Tongue (tissue), 2 donors: ENCODE data around the gene SLC41A3. TPM values are rescaled to one million over a fixed set of nuclear protein-coding genes. Genes with fewer than 3 reads are reported as not detected.

Experiments used
- DNase-seq: peaks from one replicate; pipeline ENCODE4 v3.0.0-alpha.2; 2015
- total RNA-seq: library from RNA; depleted of rRNA; stranded (reverse); fragments of >200 nt; gene quantifications from one replicate; pipeline ENCODE4 v1.2.3, GENCODE V29; 2014

The SLC41A3 gene
- 68.9 TPM for total RNA-seq

DNA sequence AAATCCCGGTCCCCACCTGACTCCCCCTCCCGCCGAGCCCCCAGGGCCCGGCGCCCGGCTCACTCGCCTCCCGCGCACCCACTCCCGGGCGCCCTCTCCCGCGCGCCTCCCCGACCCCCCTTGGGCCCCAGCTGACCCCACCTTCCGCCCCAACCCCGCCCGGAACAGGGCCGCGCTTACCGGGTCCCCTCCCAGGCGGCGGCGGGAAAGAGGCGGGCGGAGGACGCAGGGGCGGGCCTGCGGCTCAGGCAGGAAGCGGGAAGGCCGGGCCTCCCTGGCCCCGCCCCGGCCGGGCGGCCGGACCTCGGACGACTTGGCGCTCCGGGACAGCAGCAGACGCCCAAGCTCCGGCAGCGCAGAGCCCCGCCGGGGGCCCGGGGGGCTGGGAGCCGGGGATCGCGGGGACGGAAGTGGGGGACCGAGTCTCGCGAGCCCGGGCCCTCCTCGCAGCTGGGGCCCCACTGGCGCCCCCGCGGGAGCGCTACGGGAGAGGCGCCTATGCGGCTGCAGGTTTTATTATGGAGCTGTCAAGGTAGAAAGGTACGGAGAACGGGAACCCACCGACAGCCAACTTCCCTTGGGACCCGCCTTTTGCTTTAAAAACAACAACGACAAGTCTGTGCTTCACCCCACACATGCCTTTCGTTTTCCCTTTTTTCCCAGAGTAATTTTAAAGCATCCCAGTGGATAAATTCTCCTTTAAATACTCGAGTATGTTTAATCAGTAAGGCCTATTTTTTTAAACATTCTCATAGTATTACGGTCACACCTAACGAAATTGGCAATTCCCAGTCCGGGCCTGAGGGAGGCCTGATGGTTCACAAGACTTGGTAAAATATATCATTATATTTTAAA is at the start of gene SLC41A3:
Gene SLC41A3 (minus strand): TSS at position 212 of the 855 bp plus-strand sequence. CDS start 15,905 bp downstream, outside the sequence.
- DNase-seq, result peak; percentile 92

DNA sequence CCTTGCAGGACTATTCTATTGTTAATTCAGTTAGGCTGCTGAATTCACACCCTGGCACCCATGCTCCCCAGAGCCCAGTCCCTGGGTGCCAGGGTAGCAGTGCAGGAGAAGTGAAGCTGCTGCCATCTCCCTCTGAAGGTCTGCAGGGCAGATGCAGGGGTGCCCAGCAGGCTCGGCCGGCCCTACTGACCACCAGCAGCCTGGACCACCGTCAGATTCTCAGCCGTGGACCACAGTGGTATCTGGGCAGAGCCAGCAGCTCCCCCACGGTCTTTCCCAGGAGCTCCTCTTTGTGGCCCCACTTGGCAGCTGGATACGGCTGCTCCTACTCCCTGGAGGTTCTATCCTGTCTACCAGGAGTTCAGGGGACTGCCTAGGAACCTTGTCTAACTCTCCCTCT is 49.7 kb upstream of the SLC41A3 start:
- no peak for DNase-seq

DNA sequence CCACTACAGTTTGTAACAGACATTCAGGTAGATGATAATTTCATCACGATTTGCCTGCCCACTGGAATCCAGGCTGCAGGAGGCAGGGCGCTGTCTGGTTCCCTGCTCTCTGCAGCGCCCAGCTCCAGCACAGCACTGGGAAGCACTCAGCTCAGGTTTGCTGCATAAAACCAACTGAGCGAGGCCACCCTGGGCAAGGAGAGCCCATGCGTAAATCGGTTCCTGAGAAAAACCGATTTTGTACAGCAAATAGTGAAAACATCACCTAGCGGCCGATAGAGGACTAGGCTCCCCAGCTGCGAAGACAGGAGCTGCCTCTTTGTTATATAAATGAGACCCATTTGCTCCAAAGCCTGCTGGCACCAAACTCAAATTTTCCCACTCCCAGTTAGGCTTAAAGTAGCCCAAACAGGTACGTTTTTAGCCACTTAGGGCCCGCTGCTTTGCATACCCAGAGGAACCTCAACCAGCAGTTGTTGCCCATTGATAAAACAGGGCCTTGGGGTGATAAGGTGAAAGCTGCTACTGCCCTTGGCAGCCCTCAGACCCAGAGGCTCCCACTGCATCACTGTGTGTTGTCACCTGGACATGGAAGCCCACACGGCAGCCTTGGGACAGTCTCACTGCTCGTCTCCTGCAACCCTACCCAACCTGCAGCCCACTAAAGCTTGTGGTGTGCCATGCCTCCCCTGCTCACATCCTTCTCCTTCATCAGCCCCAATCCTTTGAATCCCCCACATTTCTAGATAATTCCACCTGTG is 49.0 kb upstream of the SLC41A3 start:
- DNase-seq, result peak; percentile 18

DNA sequence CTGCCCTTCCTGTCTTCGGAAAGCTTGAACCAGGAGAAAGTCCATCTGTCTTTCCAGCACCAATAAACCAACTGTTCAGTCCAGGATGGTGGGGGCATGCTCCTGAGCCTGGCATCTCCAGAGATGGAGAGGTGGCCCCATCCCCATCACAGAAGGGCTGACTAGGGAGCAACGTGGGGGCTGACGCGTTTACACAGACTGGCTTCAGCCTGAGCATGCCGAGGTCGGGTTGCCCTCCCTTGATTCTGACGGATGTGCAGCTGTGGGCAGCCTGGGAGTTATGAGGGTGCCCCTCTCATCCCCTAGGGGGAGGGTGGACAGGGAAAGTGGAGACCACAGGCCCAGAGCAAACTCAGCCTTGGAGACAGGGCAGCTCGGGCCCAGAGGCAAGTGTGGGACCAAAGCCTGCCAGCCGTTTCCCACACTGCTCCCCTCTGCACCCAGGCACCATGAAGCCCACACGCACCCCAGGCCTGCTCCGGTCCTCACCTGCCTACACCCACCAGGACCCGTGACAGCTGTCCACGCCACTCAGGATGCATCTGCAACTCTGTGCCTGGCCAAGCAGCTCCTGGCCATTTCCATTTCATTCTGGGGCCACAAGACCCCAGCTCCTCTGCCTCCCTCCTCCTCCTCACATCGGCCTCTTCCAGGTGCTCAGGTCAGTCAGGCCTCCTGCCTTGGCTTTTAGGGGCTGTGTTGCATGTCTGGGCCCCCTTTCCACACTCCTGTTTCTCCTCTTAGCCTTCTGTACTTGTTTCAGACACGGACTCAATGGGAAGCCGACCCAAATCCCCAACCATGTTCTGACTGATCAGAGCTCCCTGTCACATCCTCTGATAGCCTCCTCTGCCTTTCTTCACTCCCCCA is 48.2 kb upstream of the SLC41A3 start:
- DNase-seq, result no peak

DNA sequence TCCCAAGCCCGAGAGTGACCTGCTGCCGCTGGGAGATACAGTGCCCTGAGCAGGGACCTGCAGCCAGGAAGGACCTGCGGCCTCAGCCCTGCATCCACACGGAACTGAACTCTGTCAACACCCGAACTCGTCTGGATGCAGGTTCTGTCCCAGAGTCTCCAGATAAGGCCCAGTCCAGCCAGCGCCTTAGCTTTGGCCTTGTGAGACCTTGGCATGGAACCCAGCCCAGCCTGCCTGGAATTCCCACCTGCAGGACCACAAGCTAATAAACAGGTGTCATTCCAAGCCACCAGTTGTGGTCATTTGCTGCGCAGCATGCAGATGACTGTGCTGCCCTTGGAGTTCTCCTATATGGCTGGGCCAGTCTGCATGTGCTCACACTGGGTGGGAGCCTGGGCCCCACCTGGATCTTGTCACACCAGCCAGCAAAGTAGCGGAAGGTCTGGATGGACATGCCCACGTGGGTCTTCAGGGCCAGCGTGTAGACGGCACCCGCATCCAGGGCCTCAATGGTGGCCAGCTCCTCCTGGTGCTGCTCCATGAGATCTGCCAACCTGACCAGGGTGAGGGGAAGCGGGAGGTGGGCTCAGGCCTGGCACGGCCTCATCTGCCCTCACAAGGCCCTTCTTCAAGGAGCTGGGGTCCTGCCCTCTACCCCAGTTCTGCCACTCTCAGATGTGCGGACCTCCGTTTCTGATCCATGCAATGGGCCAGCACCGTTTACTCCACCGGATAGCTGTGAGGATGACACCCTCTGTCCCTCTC is 47.2 kb upstream of the SLC41A3 start:
- no peak for DNase-seq

DNA sequence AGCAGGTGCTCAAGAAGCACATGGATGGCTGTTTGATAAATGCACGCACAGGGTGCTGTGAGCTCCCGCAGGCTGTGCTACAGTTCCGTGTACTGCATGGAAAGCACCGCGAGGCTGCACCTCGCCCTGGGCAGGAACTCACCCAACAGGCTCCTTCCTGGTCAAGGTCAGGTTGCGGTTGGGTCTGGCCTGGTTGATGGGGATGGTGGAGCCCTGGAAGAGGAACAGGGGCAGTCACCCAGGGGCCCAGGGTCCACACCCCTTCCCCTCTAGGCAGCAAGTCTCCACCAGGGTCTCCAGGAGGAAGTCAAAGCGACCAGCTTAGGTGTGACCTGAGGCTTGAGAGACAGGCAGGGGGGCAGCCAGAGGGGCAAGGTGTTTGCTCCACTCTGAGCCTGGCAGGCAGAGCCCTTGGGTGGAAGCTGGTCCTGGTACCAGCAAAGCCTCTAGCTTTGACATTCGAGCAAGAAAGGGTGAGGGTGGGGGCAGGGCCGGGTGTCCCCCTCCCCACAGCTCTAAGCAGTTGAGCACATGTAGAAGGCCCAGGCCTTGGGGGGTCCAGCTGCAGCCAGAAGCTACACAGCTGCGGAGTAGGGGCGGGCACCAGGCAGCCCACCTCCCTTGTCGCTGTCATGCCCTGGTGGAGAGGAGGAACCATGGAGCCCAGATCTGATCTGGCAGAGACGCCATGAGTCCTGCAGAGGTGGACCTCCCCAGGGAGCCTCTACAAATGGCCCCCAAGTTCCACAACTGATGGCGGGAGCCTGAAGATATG is 46.3 kb upstream of the SLC41A3 start:
- DNase-seq, result no peak

DNA sequence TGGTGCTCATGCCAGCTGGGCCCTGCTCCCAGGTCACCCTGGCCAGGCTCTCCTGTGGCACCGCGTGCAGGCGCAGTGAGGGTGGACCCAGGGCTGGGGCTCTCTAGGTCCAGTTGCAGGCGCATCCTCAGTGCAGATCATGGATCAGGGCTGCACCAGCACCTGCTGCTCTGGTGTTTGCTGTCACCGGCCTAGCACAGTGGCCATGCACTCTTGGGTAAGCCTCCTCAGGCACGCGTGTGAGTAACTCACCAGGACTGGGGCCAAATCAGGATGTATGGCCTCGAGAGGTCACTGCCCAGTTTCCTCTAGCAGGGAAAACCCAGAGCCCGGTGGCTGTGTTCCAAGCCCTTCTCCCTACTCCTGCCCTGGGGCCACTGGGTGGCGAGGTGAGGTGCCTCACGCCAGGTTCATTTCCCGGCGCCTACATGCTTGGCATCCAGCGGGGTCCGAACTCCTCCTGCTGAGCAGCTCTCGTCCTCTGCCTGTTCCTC is 45.5 kb upstream of the SLC41A3 start:
- no peak for DNase-seq

DNA sequence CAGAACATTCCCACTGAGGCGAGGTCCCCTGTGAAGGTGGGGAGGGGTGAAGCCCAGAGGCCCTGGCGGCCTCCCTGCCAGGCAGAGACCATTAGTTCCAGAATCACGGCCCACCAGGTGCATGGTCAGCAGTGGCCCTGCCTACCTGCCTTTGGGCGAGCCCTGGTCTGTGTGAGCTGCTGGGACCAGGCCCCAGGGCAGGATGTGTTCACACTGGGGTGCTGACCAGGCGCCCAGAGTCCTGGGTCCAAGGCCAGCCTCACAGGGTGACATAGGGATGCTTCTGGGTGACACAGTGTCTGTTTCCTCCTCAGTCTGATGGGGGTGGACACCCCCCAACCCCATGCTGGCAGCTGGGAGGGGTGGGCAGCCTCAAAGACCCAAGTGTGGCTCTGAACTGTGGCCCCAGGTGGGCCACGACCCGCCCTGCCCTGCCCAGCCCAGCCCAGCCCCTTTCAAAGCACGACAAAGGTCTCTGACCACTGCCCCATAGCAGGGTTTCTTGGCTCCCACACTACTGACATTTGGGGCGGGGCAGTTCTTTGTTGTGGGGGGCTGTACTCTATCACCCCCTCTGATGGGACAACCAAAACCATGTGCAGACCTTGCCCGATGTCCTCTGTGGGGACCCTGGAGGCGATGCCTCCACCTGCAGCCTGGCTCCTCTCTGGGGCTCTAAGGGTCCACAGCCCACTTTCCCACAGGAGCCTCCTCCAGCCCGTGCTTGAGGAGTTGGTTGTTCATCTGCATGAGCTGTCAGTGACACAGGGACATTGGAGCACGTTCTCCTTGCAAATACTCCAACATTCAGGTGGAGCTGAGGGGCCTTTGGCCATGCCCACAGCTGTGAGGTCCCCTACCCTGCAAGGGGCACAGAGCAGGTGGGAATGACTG is 44.8 kb upstream of the SLC41A3 start:
- DNase-seq, result no peak

DNA sequence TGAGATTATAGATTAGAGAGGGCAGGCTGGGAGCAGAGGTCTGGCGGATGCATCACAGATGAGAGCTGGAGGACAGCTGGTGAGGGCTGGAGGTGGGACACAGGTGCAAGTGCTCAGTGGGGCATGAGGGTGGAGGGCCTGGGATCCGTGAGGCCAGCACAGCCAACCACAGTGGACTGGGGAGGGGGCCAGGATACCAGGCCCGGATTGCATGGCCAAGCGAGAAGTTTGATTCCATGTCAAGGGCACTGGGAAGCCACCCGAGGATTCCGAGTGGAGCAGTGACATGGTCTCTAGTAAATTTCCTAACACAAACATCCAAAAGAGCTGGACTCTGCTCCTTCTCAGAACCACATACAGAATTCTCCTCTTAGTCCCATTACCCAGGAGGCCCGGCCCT is 44.0 kb upstream of the SLC41A3 start:
- no peak for DNase-seq

DNA sequence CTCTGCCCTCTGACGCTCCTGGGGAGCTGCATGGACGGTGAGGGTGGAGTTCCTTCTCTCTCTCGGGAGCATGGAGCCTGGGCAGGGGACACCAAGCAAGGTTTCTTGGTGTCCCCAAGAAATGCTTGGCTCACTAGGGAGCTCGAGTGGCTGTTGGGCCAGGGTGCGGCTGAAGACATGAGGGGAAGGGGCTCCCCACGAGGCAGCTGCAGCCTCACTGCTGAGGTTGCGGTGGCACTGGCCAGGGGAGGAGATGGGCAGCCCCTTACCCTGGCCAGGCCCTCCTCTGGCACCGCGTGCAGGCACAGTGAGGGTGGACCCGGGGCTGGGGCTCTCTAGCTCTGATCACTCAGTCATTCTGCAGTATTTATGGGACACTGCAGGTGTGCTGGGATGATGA is 43.5 kb upstream of the SLC41A3 start:
- no peak for DNase-seq

DNA sequence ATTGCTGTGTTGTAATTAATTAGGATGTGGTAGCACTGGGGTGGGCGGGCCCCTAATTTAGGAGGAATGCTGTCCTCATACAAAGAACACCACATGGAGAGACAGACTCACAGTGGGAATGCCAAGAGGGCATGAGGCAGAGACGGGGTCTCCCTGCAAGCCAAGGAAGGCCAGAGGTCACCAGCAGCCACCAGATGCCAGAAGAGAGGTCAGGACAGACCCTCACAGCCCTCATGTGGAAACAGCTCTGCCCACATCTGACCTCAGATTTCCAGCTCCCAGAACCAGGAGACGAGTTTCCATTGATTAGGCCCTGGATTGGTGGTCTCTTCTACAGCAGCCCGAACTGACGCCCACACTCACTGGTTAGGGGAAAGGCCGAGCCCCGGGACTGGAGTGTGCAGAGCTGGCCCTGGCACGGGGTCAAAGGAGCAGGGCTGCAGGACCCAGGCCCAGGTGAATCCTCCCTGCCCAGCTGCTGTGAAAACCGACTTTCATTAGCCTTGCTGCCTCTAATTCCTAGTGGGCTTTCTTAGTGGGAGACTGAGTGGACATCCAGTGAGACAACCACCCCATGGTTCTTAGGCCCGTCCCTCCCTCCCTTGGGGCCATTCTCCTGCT is 43.0 kb upstream of the SLC41A3 start:
- no peak for DNase-seq

DNA sequence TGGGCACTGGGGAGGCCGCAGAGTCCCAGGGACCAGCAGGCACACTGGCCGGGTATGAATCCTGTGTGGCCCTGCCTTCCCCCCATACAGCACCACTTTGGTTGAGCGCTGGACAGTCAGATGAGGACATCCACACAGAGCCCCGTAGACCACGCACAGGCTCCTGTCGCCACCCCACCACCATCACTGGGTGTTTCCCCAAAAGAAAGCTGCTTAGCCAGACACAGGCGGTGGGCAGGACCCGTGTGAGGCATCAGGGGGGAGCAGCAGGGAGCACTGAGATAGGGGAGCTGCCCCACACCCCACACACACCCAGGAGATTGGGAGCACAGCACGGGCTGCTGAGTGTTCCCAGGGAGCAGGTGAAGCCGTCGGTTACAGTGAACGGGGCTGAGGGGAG is 42.4 kb upstream of the SLC41A3 start:
- DNase-seq, result no peak

DNA sequence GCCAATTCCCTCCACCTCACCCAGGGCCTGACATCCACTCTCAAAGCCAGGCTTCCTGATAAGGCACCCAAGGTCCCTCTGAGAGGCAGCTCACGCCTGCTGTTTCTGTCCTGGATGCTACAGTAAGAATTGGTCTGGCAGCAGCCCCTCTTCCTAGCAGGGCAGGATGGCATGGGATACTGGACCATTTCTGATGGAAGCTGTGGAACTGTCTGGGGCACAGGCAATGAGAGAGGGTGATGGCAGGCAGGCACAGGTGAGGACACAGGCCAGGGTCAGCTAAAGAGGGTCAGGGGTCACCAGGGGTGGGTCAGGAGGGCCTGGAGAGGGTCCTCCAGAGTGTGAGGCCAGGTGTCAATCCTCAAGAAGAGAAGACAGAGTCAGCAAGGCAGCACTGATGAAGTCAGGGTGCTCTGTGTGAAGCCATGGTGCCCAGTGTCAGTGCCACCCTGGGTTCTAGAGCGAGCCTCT is 41.9 kb upstream of the SLC41A3 start:
- no peak for DNase-seq

DNA sequence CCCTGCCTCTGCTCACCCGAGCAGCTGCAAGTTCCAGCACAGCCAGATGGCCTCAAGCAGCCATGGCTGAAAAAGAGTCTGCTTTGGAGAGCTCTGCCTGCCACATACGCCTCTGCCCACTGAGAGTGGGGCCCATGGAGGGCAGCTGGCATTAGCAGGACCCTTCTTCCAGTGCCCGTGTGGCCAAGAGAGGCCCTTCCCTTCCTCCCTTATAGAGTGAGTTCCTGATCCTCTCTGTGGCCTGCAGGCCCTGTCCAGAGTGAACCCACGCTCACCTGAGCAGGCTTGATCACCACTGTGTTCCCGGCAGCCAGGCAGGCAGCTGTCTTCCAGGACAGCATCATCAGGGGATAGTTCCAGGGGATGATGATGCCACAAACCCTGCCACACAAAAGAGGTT is 41.4 kb upstream of the SLC41A3 start:
- DNase-seq, result peak; percentile 37

DNA sequence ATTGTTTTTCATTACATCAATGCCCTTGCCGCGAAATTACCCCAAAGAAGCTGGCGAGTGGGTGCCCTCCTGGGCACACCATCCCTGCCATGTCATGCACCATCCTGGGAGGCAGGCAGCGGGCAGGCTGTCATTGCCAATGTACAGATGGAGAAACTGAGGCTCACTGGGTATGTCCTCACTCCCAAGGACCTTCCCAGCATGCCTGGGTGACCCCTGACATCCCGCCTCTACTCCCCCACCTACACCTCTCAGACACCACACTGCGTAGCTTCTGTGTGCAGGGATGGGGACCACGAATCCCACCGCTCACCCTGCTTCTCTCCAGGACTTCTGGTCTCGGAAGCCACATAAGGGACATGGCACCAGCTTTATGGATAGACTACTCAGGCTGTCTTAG is 41.0 kb upstream of the SLC41A3 start:
- DNase-seq, result no peak

DNA sequence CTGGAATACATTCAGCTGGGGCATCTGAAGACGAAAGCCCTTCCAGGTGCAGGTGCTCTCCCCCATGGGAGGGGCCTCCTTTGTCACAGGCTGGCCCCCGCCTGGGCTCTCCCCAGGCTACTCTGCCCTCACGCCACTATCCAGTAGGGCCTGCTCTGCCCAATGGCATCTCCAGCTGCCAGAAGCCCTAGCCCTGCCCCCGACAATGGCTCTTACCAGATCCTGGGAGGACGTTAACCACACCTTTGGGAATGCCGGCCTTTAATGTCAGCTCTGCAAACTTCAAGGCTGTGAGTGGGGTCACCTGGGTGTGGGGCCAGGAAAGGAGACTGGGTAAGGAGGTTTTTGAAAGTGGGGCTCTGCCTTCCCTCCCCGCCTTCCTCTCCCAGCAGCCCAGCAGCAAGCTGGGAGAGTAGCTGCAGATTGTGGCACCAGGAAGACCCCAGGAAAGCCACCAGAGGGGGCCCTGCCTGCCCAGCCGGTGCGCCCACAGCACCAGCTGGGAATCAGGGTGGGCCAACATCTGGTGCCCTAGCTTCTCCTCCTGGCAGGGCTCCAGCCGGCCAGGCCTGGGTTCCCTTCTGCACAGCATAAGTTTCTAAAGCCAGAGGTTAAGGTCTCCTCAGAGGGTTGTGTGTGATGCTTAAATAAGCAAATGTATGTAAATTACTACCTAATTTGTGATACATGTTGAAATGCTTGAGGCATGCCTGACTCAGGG is 40.4 kb upstream of the SLC41A3 start:
- peak; percentile 39 for DNase-seq

DNA sequence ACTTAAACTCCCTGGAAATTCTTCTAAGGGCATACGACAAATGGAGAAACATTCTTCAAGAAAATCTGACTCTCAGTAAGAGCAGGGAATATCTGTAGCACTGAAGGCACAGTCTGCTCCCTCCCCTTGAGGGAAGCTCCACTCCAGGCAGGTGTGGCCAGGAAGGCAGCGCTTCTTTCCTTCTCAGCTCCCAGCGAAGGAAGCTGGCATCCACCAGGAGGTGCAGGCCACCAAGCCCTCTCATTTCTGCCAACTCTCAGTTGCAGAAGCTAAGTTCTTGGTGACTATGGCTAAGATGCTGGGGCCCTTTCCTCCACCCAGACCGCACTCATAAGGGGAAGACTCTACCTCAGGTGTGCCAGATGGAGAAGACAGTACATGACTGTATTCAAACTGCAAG is 37.7 kb upstream of the SLC41A3 start:
- no peak for DNase-seq

DNA sequence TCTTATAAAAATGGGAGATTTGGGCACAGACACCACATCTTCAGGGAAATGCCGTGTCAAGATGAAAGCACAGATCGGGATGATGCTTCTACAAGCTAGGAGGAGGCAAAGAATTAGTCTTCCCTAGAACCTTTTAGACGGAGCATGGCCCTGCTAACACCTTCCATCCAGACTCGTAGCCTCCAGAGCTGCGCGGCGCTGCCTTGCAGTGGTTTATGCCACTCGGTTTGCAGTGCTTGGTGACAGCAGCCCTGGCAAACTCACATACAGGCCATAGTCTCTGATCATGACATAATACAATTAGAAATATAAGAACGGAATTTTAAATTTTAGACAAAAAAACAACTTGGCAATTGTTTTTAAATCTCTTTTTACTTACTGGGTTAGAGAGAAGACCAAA is 37.1 kb upstream of the SLC41A3 start:
- DNase-seq, result no peak
